DND-41 (cell line): ENCODE data around the gene PCGF3.

ENCODE experiments used
- EZH2 ChIP-seq: IDR thresholded peaks from 3 replicates; pipeline ENCODE4 v1.6.1; 2012; ENCODE audit warnings: borderline replicate concordance, low read depth, mild to moderate bottlenecking, moderate library complexity, low read length, inconsistent platforms; ENCODE audit not compliant: severe bottlenecking
- TF ChIP-seq, protein P1 (sequence below): IDR thresholded peaks from 2 replicates; pipeline ENCODE4 v1.5.1; 2012; ENCODE audit warnings: borderline replicate concordance, low read length, moderate library complexity, mild to moderate bottlenecking; ENCODE audit not compliant: poor library complexity, severe bottlenecking; ENCODE audit errors: extremely low read depth

DNA sequence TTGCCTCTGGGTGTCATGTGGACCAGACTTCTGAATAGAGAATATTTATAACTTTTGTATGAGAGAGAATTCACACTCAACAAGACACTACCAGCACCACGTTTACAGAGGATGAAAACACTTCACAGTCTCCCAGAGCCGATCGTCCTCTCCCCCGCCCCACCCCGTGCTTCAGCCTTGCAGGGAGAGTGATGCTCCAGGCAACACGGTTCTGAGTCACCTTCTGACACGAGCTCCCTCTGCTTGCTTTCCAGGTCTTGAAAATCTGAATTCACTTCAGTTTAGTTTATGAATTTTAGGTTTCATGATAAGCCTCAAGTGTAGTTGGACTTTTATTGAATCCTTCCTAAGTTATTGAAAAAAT lies 60.5 kb downstream of the PCGF3 start:
- TF ChIP-seq, protein P1, sequence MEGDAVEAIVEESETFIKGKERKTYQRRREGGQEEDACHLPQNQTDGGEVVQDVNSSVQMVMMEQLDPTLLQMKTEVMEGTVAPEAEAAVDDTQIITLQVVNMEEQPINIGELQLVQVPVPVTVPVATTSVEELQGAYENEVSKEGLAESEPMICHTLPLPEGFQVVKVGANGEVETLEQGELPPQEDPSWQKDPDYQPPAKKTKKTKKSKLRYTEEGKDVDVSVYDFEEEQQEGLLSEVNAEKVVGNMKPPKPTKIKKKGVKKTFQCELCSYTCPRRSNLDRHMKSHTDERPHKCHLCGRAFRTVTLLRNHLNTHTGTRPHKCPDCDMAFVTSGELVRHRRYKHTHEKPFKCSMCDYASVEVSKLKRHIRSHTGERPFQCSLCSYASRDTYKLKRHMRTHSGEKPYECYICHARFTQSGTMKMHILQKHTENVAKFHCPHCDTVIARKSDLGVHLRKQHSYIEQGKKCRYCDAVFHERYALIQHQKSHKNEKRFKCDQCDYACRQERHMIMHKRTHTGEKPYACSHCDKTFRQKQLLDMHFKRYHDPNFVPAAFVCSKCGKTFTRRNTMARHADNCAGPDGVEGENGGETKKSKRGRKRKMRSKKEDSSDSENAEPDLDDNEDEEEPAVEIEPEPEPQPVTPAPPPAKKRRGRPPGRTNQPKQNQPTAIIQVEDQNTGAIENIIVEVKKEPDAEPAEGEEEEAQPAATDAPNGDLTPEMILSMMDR = no peak
- TF ChIP-seq EZH2 = no peak
